Fibroblast of skin of left biceps (primary cell): Measurements from ENCODE around the gene ADAMTS14.
"Not testable (repeated sequence)": the region's sequence is repeated elsewhere in the genome, so short reads cannot be mapped to it uniquely, and the experiment has no call there.

Experiments
- DNase-seq, 2 experiments: peaks; one replicate each; pipeline ENCODE4 v3.0.0-alpha.2; 2013; ENCODE audit warnings: low read depth in 2 of 2

ADAMTS14 gene

GRCh38 chr10:70751356-70751755 lies 79.0 kb downstream of the ADAMTS14 start:
- no peak for DNase-seq

DNA sequence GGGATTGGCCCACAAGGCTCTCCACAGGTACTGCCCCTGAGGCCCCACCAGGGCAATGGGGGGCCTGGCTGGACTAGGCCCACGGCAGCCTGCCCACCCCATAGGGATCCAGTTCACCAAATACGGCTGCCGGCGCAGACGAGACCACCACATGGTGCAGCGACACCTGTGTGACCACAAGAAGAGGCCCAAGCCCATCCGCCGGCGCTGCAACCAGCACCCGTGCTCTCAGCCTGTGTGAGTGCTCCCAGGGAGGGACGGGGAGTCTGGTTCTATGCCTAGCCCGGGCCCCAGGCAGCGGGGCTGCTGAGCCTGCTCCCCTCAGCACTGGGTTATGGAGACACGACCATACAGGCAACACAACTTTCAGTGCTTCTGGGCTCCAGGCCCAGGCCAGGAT lies 79.7 kb downstream of the ADAMTS14 start:
- DNase-seq: no peak

GRCh38 chr10:70752571-70752970 lies 80.3 kb downstream of the ADAMTS14 start:
- DNase-seq: no peak

- DNase-seq: no peak
Observed at GRCh38 chr10:70753026-70753663, 80.8 kb downstream of the ADAMTS14 start.

- DNase-seq: no peak
Observed at GRCh38 chr10:70753841-70754621, 81.7 kb downstream of the ADAMTS14 start.

GRCh38 chr10:70756700-70757360 lies 84.5 kb downstream of the ADAMTS14 start:
- DNase-seq: no peak

DNA sequence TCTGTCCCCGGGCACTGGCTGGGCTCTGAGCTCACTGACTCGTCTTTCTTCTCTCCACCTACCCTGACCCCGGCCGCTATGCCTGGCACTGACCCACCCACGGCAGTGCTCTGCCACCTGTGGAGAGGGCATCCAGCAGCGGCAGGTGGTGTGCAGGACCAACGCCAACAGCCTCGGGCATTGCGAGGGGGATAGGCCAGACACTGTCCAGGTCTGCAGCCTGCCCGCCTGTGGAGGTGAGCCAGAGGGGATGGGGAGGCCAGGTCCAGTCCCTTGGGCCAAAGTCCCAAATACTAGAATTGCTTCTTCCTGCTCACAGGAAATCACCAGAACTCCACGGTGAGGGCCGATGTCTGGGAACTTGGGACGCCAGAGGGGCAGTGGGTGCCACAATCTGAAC lies 85.5 kb downstream of the ADAMTS14 start:
- DNase-seq: no peak

DNA sequence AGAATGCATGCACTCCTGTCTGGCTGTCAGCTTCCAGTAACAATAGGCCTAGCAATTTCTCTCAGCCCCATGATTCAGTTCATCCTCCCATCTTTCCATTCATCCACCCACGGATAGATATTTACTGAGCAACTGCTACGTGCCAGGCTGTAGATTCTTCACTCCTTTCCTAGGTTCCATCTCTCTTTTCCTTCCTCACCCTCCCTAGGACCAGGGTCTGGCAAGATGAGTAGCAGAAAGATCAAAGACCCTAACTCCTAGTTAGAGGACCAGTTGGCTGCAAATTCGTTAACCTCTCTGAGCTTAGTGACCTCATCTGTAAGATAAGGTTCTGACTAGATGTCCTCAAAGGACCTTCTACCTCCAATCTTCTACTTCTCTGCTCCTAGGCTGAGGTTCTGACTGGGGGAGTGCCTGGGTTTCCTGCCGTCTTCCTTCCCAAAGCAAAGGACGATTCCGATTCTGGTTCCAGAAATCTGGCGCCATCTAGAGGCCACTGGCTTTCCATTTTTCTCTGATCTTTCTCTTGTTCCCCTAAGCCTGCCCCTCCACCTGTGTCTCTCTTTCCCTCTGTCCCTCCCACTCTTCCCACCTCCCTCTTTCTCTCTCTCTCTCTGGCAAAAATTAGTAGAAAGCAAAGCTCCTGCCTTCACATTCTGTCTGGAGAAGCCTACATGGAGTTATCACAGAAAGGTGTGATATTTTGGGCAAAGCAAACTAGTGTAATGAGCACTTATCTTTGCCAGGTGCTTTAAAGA lies 86.6 kb downstream of the ADAMTS14 start:
- peak; percentile 35 to 38 for DNase-seq

DNA sequence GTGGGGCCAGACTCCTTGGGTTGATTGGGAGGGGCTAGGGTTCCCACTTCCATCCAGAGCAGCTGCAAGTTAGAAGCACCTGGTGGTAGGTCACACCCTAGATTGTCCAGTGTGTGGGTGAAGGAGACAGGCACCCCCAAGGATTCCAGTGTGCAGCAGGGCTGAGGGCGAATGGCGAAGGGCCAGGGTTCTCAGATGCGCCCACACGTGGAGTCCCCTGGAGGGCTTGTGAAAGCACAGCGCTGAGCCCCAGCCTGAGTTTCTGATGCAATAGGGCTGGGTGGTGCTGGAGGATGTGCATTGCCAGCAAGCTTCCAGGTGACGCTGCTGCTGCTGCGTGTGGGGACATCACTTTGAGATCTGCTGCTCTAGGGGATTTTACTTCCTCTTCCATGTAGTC lies 87.5 kb downstream of the ADAMTS14 start:
- DNase-seq: no peak

- DNase-seq: no peak
Observed at GRCh38 chr10:70760271-70760787, 88.0 kb downstream of the ADAMTS14 start.

- DNase-seq: no peak
Observed at GRCh38 chr10:70761031-70761601, 88.8 kb downstream of the ADAMTS14 start.

DNA sequence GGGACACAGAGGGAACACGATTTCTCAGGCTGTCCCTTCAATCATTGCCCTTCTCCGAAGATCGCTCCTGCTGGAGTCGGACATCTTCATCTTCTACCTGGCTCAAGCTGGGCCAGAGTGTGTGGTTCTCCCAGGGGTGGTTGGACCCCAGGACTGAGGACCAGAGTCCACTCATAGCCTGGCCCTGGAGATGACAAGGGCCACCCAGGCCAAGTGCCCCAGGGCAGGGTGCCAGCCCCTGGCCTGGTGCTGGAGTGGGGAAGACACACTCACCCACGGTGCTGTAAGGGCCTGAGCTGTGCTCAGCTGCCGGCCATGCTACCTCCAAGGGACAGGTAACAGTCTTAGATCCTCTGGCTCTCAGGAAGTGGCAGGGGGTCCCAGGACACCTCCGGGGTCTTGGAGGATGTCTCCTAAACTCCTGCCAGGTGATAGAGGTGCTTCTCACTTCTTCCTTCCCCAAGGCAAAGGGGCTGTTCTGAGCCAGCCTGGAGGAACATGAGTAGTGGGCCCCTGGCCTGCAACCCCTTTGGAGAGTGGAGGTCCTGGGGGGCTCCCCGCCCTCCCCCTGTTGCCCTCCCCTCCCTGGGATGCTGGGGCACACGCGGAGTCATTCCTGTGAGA lies 89.5 kb downstream of the ADAMTS14 start:
- DNase-seq: no peak

DNA sequence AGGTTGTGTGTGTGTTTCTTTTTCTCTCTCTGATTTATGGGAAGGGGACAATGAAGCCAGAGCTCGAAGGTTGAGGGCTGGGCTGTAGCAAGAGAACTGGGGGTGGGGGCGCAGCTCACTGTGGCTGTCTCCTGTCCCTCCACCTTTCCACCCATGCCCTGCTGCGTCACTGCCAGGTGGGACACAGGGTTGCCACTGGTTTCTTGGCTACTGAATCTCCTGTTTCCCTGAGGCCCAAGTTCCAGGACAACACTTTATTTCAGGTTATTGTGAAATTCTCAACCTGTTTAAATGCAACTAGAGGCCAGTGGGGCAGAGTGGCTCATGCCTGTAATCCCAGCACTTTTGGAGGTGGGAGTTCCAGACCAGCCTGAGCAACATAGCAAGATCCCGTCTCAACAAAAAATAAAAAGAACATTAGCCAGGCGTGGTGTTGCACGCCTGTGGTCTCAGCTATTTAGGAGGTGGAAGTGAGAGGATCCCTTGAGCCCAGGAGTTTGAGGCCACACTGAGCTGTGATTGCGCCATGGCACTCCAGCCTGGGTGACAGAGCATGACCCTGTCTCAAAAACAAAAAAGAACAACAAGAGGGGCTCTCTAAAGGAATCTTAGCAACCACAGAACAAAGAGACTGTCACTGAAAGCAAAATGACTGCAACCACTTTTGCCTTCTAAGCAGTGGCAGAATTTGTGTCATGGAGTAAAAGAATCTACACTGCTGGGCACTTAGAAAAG lies 90.3 kb downstream of the ADAMTS14 start:
- DNase-seq: no peak

GRCh38 chr10:70763567-70763966 lies 91.3 kb downstream of the ADAMTS14 start:
- DNase-seq: no peak

- DNase-seq: no peak
Observed at GRCh38 chr10:70765794-70766594, 93.7 kb downstream of the ADAMTS14 start.

GRCh38 chr10:70768026-70768685 lies 95.8 kb downstream of the ADAMTS14 start:
- DNase-seq: not testable (repeated sequence)

GRCh38 chr10:70769121-70769520 lies 96.8 kb downstream of the ADAMTS14 start:
- no peak for DNase-seq

- no peak for DNase-seq
Observed at GRCh38 chr10:70770001-70770400, 97.7 kb downstream of the ADAMTS14 start.

- DNase-seq: not testable (repeated sequence)
Observed at GRCh38 chr10:70770516-70770915, 98.2 kb downstream of the ADAMTS14 start.
